ENCODE data around the gene PDGFC. TPM values are rescaled to one million over a fixed set of nuclear protein-coding genes. Genes with fewer than 3 reads are reported as not detected.

The PDGFC gene
- total RNA-seq, 1 experiment from 2014 or later = 5.3 TPM

GRCh38 chr4:156746111-156746510 lies 225.5 kb downstream of the PDGFC start:
- Mint-ChIP-seq H3K27ac (no peak overlapping the region), H3K4me1 (peaks cover 10% of the 10 kb centered on the region; the same call in 1 of the 2 replicates), H3K4me3 (no peak overlapping the region), H3K36me3 (no peaks in the 10 kb centered on the region), H3K9me3 (no peaks in the 10 kb centered on the region), H3K27me3 (ENCODE audit: low read depth) (no peaks in the 10 kb centered on the region)
- DNase-seq (ENCODE audit: low spot score) = no peak
- no peak for ATAC-seq
- ChIA-PET CTCF (no interaction called here), POLR2A (no interaction called here)
- TF ChIP-seq FOXP1 (CRISPR knock-in tag; IDR thresholded peaks at IDR 0.05; ENCODE audit: borderline replicate concordance) (no peak), ATF2 (CRISPR knock-in tag; IDR thresholded peaks at IDR 0.05; ENCODE audit: borderline replicate concordance, low read depth) (no peak), ZNF396 (CRISPR knock-in tag; IDR thresholded peaks at IDR 0.05; ENCODE audit: borderline replicate concordance) (no peak)

DNA sequence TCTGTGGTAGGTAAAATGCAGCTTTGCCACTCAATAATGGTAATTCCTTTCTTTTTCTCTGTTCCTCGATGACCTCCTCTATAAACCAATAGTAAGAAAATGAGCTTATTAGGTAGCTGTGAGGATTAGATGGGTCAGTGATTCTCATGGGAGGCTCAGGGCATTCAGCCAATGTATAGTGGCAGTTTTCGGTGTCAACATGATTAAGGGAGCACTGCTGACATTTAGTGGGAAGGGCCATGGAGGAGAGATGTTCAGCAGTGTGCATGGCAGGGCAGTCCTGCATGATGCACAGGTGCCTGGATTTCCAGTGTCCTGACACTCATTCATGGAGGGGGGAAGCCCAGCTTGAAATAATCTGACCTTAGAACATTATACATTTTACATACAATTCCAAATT lies 232.8 kb downstream of the PDGFC start:
- no peaks in the 10 kb centered on the region for H3K27me3 Mint-ChIP-seq (ENCODE audit: low read depth)
- ChIA-PET CTCF (no interaction called here), POLR2A (no interaction called here)
- H3K27ac Mint-ChIP-seq = no peak overlapping the region
- ATAC-seq (no peak), DNase-seq (ENCODE audit: low spot score) (no peak)
- H3K9me3 Mint-ChIP-seq = peaks cover 14% of the 10 kb centered on the region
- no peaks in the 10 kb centered on the region for H3K4me1 Mint-ChIP-seq
- no peak overlapping the region for H3K4me3 Mint-ChIP-seq
- peaks cover 2% of the 10 kb centered on the region; the same call in 1 of the 2 replicates for H3K36me3 Mint-ChIP-seq
- TF ChIP-seq FOXP4 (CRISPR knock-in tag; IDR thresholded peaks at IDR 0.05) = no peak
- no peak for TF ChIP-seq PRRX2 (CRISPR knock-in tag; IDR thresholded peaks at IDR 0.05)
- TF ChIP-seq HMGA2 (CRISPR knock-in tag; IDR thresholded peaks at IDR 0.05) = no peak
- TF ChIP-seq PREB (CRISPR knock-in tag; IDR thresholded peaks at IDR 0.05; ENCODE audit: borderline replicate concordance) = no peak
- TF ChIP-seq JUN (CRISPR knock-in tag; IDR thresholded peaks at IDR 0.05) = no peak

GRCh38 chr4:156734965-156735895 lies 236.4 kb downstream of the PDGFC start:
- Mint-ChIP-seq H3K27me3 (ENCODE audit: low read depth) (no peaks in the 10 kb centered on the region; the same call in 1 of the 2 replicates), H3K36me3 (peaks cover 25% of the 10 kb centered on the region), H3K4me1 (peaks cover 3% of the 10 kb centered on the region; the same call in 1 of the 2 replicates), H3K9me3 (peaks cover 41% of the 10 kb centered on the region), H3K4me3 (no peak overlapping the region), H3K27ac (no peak overlapping the region)
- DNase-seq (ENCODE audit: low spot score) = no peak
- CTCF ChIA-PET = no interaction called here
- TF ChIP-seq CREB1 (CRISPR knock-in tag; IDR thresholded peaks at IDR 0.05) (no peak), MAX (CRISPR knock-in tag; IDR thresholded peaks at IDR 0.05) (no peak), ZNF396 (CRISPR knock-in tag; IDR thresholded peaks at IDR 0.05; ENCODE audit: borderline replicate concordance) (no peak), JAZF1 (CRISPR knock-in tag; IDR thresholded peaks at IDR 0.05) (no peak), HMGXB4 (CRISPR knock-in tag; IDR thresholded peaks at IDR 0.05) (no peak), NR3C1 (CRISPR knock-in tag; conservative IDR thresholded peaks at IDR 0.05; ENCODE audit: low read depth) (no peak), EMX1 (CRISPR knock-in tag; IDR thresholded peaks at IDR 0.05) (no peak), KAT7 (CRISPR knock-in tag; IDR thresholded peaks at IDR 0.05; ENCODE audit: borderline replicate concordance) (no peak), GABPB1 (CRISPR knock-in tag; IDR thresholded peaks at IDR 0.05) (no peak), ZBTB21 (CRISPR knock-in tag; IDR thresholded peaks at IDR 0.05; ENCODE audit: borderline replicate concordance) (no peak), ZSCAN18 (CRISPR knock-in tag; IDR thresholded peaks at IDR 0.05) (no peak)
- TF ChIP-seq, protein P1, sequence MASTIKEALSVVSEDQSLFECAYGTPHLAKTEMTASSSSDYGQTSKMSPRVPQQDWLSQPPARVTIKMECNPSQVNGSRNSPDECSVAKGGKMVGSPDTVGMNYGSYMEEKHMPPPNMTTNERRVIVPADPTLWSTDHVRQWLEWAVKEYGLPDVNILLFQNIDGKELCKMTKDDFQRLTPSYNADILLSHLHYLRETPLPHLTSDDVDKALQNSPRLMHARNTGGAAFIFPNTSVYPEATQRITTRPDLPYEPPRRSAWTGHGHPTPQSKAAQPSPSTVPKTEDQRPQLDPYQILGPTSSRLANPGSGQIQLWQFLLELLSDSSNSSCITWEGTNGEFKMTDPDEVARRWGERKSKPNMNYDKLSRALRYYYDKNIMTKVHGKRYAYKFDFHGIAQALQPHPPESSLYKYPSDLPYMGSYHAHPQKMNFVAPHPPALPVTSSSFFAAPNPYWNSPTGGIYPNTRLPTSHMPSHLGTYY (CRISPR knock-in tag; IDR thresholded peaks at IDR 0.05) = no peak
- POLR2A ChIA-PET = no interaction called here
- ATAC-seq = no peak

Data from WTC11 (cell line).